A549 (cell line): ENCODE measurements around the gene GPR153.

Experiments
- MYC ChIP-seq: IDR thresholded peaks from 2 replicates; pipeline ENCODE4 v1.6.1; 2012; ENCODE audit warnings: mild to moderate bottlenecking, inconsistent platforms, low read length, improper control_type of control experiment, borderline replicate concordance
- POLR2A ChIP-seq: IDR thresholded peaks from 2 replicates; pipeline ENCODE4 v1.6.1; 2012; ENCODE audit warnings: mild to moderate bottlenecking, low read length
- RNF2 ChIP-seq: fragments of 200-600 bp; sonication (generic); IDR thresholded peaks from 2 replicates; pipeline ENCODE4 v1.6.1; 2016; ENCODE audit warnings: low read depth, mild to moderate bottlenecking, antibody characterized with exemption, moderate library complexity, borderline replicate concordance
- TF ChIP-seq, protein P1 (sequence below): fragments of >200 bp; sonication (Bioruptor Twin); formaldehyde crosslinking; IDR thresholded peaks from 3 replicates; pipeline ENCODE4 v1.5.1; 2016

DNA sequence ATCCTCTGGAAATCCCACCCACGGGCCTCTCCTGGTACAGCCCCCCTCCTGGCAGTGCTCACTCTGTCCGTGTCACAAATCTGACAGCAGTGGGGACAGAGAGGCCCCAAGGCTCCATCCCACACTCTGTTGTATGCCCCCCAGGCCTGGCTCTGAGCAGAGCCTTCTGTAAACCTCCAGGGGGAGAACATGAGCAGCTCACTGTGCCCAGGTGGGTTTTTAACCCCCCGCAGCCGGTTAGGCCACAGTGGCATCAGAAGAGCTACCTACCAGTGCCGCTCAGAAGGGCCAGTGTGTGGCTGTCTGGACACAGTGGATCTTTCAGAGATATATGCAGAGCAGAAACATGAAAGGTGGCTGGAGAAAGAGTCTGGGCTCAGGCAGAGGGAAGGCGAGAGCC lies 12.0 kb upstream of the GPR153 start:
- TF ChIP-seq, protein P1, sequence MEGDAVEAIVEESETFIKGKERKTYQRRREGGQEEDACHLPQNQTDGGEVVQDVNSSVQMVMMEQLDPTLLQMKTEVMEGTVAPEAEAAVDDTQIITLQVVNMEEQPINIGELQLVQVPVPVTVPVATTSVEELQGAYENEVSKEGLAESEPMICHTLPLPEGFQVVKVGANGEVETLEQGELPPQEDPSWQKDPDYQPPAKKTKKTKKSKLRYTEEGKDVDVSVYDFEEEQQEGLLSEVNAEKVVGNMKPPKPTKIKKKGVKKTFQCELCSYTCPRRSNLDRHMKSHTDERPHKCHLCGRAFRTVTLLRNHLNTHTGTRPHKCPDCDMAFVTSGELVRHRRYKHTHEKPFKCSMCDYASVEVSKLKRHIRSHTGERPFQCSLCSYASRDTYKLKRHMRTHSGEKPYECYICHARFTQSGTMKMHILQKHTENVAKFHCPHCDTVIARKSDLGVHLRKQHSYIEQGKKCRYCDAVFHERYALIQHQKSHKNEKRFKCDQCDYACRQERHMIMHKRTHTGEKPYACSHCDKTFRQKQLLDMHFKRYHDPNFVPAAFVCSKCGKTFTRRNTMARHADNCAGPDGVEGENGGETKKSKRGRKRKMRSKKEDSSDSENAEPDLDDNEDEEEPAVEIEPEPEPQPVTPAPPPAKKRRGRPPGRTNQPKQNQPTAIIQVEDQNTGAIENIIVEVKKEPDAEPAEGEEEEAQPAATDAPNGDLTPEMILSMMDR: no peak
- TF ChIP-seq RNF2 (no peak), POLR2A (no peak), MYC (no peak)
